ENCODE data around the gene BCAS3. TPM values are rescaled to one million over a fixed set of nuclear protein-coding genes. Genes with fewer than 3 reads are reported as not detected.

BCAS3 gene
- total and polyA plus RNA-seq, 11 donors = 4.5 to 23.5 (median 17.9) TPM

GRCh38 chr17:60630352-60630751, 47.3 kb upstream of the BCAS3 start:
- Histone ChIP-seq H3K4me3 (no peak overlapping the region), H3K9me3 (no peaks in the 10 kb centered on the region), H3K36me3 (peaks cover 0 to 55% (median 43%) of the 10 kb centered on the region in 9 donors), H3K27me3 (no peaks in the 10 kb centered on the region), H3K27ac (peak overlapping the region in 3 of 12 donors; percentile 4 to 48 (median 4)), H3K4me1 (peaks cover 0 to 13% (median 2%) of the 10 kb centered on the region in 12 donors)
- 59 to 69% (median 65%) methylated on average over 5 of the region's 5 CpGs for WGBS, 4 donors
- intact Hi-C loops (cut with DNase I) = loop anchor here in 4 of 10 donors (10.0 kb wide), 3 partner anchors 166 to 196 kb away; no protein-coding TSS in a partner anchor
- ATAC-seq = no peak
- TF ChIP-seq POLR2A (IDR thresholded peaks at IDR 0.05) (no peak), CTCF (IDR thresholded peaks at IDR 0.05) (no peak)
- DNase-seq = peak in 3 of 5 donors; percentile 29 to 51 (median 41)

GRCh38 chr17:60631119-60631518, 46.5 kb upstream of the BCAS3 start:
- 88 to 98% (median 97%) methylated on average over 5 to 6 of the region's 6 CpGs for WGBS, 4 donors
- Histone ChIP-seq H3K27ac (peak overlapping the region in 1 of 12 donors; percentile 48), H3K9me3 (no peaks in the 10 kb centered on the region), H3K27me3 (no peaks in the 10 kb centered on the region), H3K36me3 (peaks cover 0 to 57% (median 43%) of the 10 kb centered on the region in 9 donors), H3K4me3 (no peak overlapping the region), H3K4me1 (peaks cover 0 to 13% (median 2%) of the 10 kb centered on the region in 12 donors)
- TF ChIP-seq POLR2A (IDR thresholded peaks at IDR 0.05) = no peak
- TF ChIP-seq CTCF (IDR thresholded peaks at IDR 0.05) = no peak
- ATAC-seq = no peak
- DNase-seq = no peak
- intact Hi-C loops (cut with DNase I) = loop anchor here in 4 of 10 donors (10.0 kb wide), 3 partner anchors 166 to 196 kb away; no protein-coding TSS in a partner anchor

GRCh38 chr17:60637683-60638082, 40.0 kb upstream of the BCAS3 start:
- no peaks in the 10 kb centered on the region for H3K9me3 ChIP-seq
- DNase-seq = no peak
- intact Hi-C loops (cut with DNase I) = loop anchor here in 9 of 10 donors (2.0 to 10.0 kb wide), 8 partner anchors 35 to 210 kb away; partner anchors contain the start of gene PPM1D (in 4 of the 9)
- H3K4me1 ChIP-seq = peaks cover 0 to 8% (median 0%) of the 10 kb centered on the region in 12 donors
- 87 to 92% (median 87%) methylated on average over 2 of the region's 2 CpGs for WGBS, 4 donors
- peaks cover 0 to 68% (median 53%) of the 10 kb centered on the region in 9 donors for H3K36me3 ChIP-seq
- TF ChIP-seq POLR2A (IDR thresholded peaks at IDR 0.05) (no peak), CTCF (IDR thresholded peaks at IDR 0.05) (no peak)
- no peaks in the 10 kb centered on the region for H3K27me3 ChIP-seq
- ATAC-seq = no peak
- no peak overlapping the region for H3K27ac ChIP-seq
- no peak overlapping the region for H3K4me3 ChIP-seq

- WGBS, 4 donors = 74 to 84% (median 80%) methylated on average over 4 of the region's 4 CpGs
- Histone ChIP-seq H3K27me3 (no peaks in the 10 kb centered on the region), H3K27ac (no peak overlapping the region), H3K36me3 (peaks cover 0 to 62% (median 48%) of the 10 kb centered on the region in 9 donors), H3K9me3 (no peaks in the 10 kb centered on the region), H3K4me1 (peaks cover 0 to 14% (median 2%) of the 10 kb centered on the region in 12 donors), H3K4me3 (no peak overlapping the region)
- intact Hi-C loops (cut with DNase I) = loop anchor here in 9 of 10 donors (2.0 to 10.0 kb wide), 8 partner anchors 37 to 212 kb away; partner anchors contain the start of gene PPM1D (in 4 of the 9)
- no peak for DNase-seq
- ATAC-seq = no peak
- TF ChIP-seq CTCF (IDR thresholded peaks at IDR 0.05) (peak in 2 of 12 donors; percentile 2 to 3), POLR2A (IDR thresholded peaks at IDR 0.05) (no peak)
These were observed 38.7 kb upstream of the BCAS3 start for GRCh38 chr17:60639019-60639330.

Measured in heart left ventricle (tissue), 16 donors.